Calu3 (cell line): ENCODE results near the gene DTYMK. TPM values are rescaled to one million over a fixed set of nuclear protein-coding genes. Genes with fewer than 3 reads are reported as not detected.

Experiments used
- BruUV-seq: library from RNA; stranded (reverse); fragments of 400-500 nt; replicated peaks from 2 replicates; lab custom pipeline; 2021; lab: Mats Ljungman, UMichigan
- CTCF ChIA-PET: fragments of 300-600 bp; sonication (Branson Sonifier 250); formaldehyde crosslinking; loops from one replicate; lab custom pipeline; 2022; ENCODE audit warnings: antibody characterized with exemption; lab: Charles Lee
- DNase-seq: peaks from one replicate; pipeline ENCODE4 v3.0.0; 2022
- H3K27ac Mint-ChIP-seq: one replicate; pipeline ENCODE4 v1.8.0; 2022; ENCODE audit warnings: mixed read lengths; ENCODE audit not compliant: unreplicated experiment
- H3K27me3 Mint-ChIP-seq: one replicate; pipeline ENCODE4 v1.8.0; 2022; ENCODE audit warnings: mixed read lengths; ENCODE audit not compliant: unreplicated experiment
- H3K36me3 Mint-ChIP-seq: one replicate; pipeline ENCODE4 v1.8.0; 2022; ENCODE audit warnings: mild to moderate bottlenecking, moderate library complexity, mixed read lengths; ENCODE audit not compliant: insufficient read depth, unreplicated experiment
- H3K4me1 Mint-ChIP-seq: one replicate; pipeline ENCODE4 v1.8.0; 2022; ENCODE audit warnings: mild to moderate bottlenecking, low read depth, mixed read lengths; ENCODE audit not compliant: unreplicated experiment
- H3K4me3 Mint-ChIP-seq: one replicate; pipeline ENCODE4 v1.8.0; 2022; ENCODE audit warnings: mild to moderate bottlenecking, low read depth, moderate library complexity, mixed read lengths; ENCODE audit not compliant: unreplicated experiment
- H3K9me3 Mint-ChIP-seq: one replicate; pipeline ENCODE4 v1.8.0; 2022; ENCODE audit warnings: low read depth, mixed read lengths; ENCODE audit not compliant: unreplicated experiment
- intact Hi-C: fragments of 100-400 bp; cut with micrococcal nuclease; formaldehyde crosslinking; loops from one replicate; pipeline ENCODE4 v1.10.0; 2022; ENCODE audit not compliant: unreplicated experiment
- total RNA-seq: library from RNA; stranded (reverse); gene quantifications from 2 replicates; pipeline ENCODE4 v1.2.3, GENCODE V29; 2022
- TF ChIP-seq, protein P1 (sequence below): fragments of 200-600 bp; IDR thresholded peaks from one replicate; pipeline ENCODE4 v1.8.0; 2022; ENCODE audit warnings: antibody characterized with exemption; ENCODE audit not compliant: unreplicated experiment

Gene DTYMK
- total RNA-seq, 1 experiment from 2014 or later = 80.7 TPM

- CTCF ChIA-PET = interaction anchor here (0.6 to 0.7 kb wide), 3 partner anchors 15 to 1401 kb away, joined by 3 to 6 read pairs (median 5); no protein-coding TSS in a partner anchor
Measured at GRCh38 chr2:241654551-241654950, 32.1 kb downstream of the DTYMK start.

DNA sequence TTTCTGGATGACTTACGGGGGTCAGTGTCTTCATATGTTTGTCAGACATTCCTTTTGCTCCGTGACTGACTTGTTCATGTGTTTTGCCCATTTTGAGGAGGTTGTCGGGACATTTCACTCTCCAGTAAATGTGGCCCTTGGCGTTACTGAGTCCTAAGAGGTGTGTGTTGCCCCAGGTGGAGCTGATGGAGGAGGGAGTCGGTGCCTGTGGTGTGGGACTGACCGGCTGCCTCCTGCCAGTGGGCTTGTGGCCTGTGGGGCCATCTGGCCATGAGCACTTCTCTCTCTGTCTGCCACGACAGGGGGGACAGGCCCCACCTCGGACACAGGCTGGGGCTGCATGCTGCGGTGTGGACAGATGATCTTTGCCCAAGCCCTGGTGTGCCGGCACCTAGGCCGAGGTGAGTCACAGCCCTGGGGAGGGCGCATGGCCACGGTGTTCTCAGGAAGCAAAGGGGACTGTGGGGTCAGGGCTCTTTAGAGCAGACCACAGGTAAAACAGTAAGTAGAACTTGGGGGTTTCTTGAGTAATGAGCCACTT, 33.3 kb downstream of the DTYMK start:
- no peak overlapping the region for H3K27ac Mint-ChIP-seq
- peaks cover 52% of the 10 kb centered on the region for H3K36me3 Mint-ChIP-seq
- TF ChIP-seq, protein P1, sequence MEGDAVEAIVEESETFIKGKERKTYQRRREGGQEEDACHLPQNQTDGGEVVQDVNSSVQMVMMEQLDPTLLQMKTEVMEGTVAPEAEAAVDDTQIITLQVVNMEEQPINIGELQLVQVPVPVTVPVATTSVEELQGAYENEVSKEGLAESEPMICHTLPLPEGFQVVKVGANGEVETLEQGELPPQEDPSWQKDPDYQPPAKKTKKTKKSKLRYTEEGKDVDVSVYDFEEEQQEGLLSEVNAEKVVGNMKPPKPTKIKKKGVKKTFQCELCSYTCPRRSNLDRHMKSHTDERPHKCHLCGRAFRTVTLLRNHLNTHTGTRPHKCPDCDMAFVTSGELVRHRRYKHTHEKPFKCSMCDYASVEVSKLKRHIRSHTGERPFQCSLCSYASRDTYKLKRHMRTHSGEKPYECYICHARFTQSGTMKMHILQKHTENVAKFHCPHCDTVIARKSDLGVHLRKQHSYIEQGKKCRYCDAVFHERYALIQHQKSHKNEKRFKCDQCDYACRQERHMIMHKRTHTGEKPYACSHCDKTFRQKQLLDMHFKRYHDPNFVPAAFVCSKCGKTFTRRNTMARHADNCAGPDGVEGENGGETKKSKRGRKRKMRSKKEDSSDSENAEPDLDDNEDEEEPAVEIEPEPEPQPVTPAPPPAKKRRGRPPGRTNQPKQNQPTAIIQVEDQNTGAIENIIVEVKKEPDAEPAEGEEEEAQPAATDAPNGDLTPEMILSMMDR = no peak
- DNase-seq = no peak
- H3K4me1 Mint-ChIP-seq = no peaks in the 10 kb centered on the region
- H3K27me3 Mint-ChIP-seq = no peaks in the 10 kb centered on the region
- intact Hi-C loops = no loop called here
- H3K9me3 Mint-ChIP-seq = no peaks in the 10 kb centered on the region
- no peak overlapping the region for H3K4me3 Mint-ChIP-seq
- CTCF ChIA-PET = no interaction called here
- BruUV-seq = no TSS peak

More at GRCh38 chr2:241654551-241654950, 32.1 kb downstream of the DTYMK start:
- no peaks in the 10 kb centered on the region for H3K4me1 Mint-ChIP-seq
- no peak for DNase-seq
- peaks cover 58% of the 10 kb centered on the region for H3K36me3 Mint-ChIP-seq
- intact Hi-C loops = no loop called here
- H3K27ac Mint-ChIP-seq = no peak overlapping the region
- TF ChIP-seq, protein P1 = no peak
- BruUV-seq = no TSS peak
- no peaks in the 10 kb centered on the region for H3K27me3 Mint-ChIP-seq
- H3K4me3 Mint-ChIP-seq = no peak overlapping the region
- no peaks in the 10 kb centered on the region for H3K9me3 Mint-ChIP-seq

DNA sequence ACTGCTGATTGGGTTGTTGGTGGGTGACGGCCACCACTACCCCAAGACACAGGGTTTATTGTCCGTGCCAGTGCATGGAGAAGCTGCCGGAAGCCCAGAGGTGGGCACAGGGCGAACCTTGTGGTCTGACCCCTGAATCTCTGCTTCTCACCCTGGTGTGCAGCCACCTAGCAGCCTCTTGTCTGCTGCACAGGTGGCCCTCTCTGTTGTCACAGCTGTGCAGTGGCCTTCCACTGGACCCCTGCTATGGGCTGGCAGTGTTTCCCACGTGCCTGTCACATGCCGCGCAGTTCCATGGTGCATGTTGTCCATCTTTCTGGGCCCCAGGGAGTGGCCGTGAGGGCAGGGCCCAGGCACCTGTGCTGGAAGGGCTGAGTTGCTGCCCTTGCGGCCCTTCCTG, 33.9 kb downstream of the DTYMK start:
- intact Hi-C loops = no loop called here
- no peaks in the 10 kb centered on the region for H3K9me3 Mint-ChIP-seq
- no peak overlapping the region for H3K27ac Mint-ChIP-seq
- H3K27me3 Mint-ChIP-seq = no peaks in the 10 kb centered on the region
- no peaks in the 10 kb centered on the region for H3K4me1 Mint-ChIP-seq
- no peak for DNase-seq
- H3K36me3 Mint-ChIP-seq = peaks cover 47% of the 10 kb centered on the region
- BruUV-seq = no TSS peak
- H3K4me3 Mint-ChIP-seq = no peak overlapping the region
- CTCF ChIA-PET = interaction anchor here (0.6 kb wide), 1 partner anchor 11 kb away, joined by 3 read pairs; no protein-coding TSS in a partner anchor
- TF ChIP-seq, protein P1 = no peak

- CTCF ChIA-PET = interaction anchor here (0.6 kb wide), 1 partner anchor 10 kb away, joined by 3 read pairs; no protein-coding TSS in a partner anchor
- no peak overlapping the region for H3K27ac Mint-ChIP-seq
- no peak overlapping the region for H3K4me3 Mint-ChIP-seq
- TF ChIP-seq, protein P1 = no peak
- DNase-seq = no peak
- intact Hi-C loops = no loop called here
- TSS peak; percentile 16 for BruUV-seq
- H3K4me1 Mint-ChIP-seq = no peaks in the 10 kb centered on the region
- no peaks in the 10 kb centered on the region for H3K9me3 Mint-ChIP-seq
- H3K36me3 Mint-ChIP-seq = peaks cover 46% of the 10 kb centered on the region
- H3K27me3 Mint-ChIP-seq = no peaks in the 10 kb centered on the region
Measured at GRCh38 chr2:241652142-241652541, 34.5 kb downstream of the DTYMK start.
